ENCODE measurements around the gene SMIM10L2A. TPM values are rescaled to one million over a fixed set of nuclear protein-coding genes. Genes with fewer than 3 reads are reported as not detected.

SMIM10L2A gene
- total and polyA plus RNA-seq, 2 experiments from 2014 or later, result 1.4 to 5.6 TPM

DNA sequence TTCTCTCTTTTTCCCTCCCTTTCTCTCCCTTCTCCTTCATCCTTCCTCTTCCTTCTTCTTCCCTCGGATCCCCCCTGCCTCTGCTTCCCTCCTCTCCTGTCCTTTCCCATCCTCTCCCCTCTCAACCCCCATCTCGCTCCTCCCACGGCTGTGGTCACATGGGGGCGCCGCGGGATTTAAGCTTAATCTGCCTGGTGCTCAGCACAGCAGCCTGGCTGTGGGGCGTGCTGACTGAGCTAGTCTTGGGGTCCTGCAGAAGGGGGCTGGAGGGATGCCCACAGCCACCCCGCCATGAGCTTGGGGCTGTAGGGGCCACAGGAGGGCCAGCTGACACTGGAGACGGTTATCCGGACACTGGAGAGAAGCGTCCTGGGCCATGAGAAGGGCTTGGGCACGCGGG, 10.7 kb downstream of the SMIM10L2A start:
- DNase-seq (ENCODE audit: low spot score), result peak; percentile 45
- H3K4me3 Mint-ChIP-seq, result no peak overlapping the region

DNA sequence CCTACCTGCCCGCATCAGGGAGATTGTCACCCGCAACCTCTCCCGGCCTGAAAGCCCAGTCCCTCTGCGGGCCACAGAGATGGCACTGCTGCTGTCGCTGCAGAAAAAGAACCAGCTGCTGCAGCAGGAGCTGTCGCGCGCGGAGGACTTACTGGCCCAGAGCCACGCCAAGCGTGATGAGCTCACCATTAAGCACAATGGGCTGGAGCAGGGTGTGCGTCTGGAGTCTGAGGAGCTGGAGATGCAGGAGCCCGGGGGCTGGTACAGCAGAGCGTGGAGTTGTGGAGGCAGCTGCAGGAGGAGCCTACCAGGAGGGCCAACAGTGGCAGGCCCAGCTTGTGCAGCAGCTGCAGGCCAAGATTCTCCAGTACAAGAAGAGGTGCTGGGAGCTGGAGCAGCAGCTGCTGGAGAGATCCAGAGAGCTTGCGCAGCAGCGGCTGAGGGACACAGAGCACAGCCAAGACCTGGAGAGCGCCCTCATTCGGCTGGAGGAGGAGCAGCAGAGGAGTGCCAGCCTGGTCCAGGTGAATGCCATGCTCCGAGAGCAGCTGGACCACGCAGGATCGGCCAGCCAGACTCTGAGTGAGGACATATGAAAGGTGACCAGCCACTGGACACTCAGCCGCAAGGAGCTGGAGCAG, 11.3 kb downstream of the SMIM10L2A start:
- Mint-ChIP-seq H3K27me3 (ENCODE audit: insufficient read depth, low read depth, poor library complexity) (peaks cover 11% of the 10 kb centered on the region), H3K27ac (no peak overlapping the region), H3K4me1 (peaks cover 2% of the 10 kb centered on the region; the same call in 1 of the 3 replicates), H3K4me3 (no peak overlapping the region), H3K36me3 (ENCODE audit: low read depth) (no peaks in the 10 kb centered on the region), H3K9me3 (no peaks in the 10 kb centered on the region; the same call in 2 of the 3 replicates)
- no peaks in the 10 kb centered on the region for H3F3A ChIP-seq (replicated peaks; ENCODE audit: low read depth)
- TF ChIP-seq, protein P1, sequence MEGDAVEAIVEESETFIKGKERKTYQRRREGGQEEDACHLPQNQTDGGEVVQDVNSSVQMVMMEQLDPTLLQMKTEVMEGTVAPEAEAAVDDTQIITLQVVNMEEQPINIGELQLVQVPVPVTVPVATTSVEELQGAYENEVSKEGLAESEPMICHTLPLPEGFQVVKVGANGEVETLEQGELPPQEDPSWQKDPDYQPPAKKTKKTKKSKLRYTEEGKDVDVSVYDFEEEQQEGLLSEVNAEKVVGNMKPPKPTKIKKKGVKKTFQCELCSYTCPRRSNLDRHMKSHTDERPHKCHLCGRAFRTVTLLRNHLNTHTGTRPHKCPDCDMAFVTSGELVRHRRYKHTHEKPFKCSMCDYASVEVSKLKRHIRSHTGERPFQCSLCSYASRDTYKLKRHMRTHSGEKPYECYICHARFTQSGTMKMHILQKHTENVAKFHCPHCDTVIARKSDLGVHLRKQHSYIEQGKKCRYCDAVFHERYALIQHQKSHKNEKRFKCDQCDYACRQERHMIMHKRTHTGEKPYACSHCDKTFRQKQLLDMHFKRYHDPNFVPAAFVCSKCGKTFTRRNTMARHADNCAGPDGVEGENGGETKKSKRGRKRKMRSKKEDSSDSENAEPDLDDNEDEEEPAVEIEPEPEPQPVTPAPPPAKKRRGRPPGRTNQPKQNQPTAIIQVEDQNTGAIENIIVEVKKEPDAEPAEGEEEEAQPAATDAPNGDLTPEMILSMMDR (conservative IDR thresholded peaks at IDR 0.05; ENCODE audit: low read depth in 2 of 2), result peak in 1 of 2 experiments; percentile 45; a peak in 2 of 4 replicates
- TF ChIP-seq ZNF331 (CRISPR knock-in tag; IDR thresholded peaks at IDR 0.05; ENCODE audit: low read depth), result no peak
- ATAC-seq, result peak; percentile 20; the same call in 2 of the 3 replicates
- no peaks in the 10 kb centered on the region for H3K79me2 ChIP-seq (replicated peaks; ENCODE audit: insufficient read depth)
- H3K27me3 ChIP-seq (ENCODE audit: insufficient read depth), result no peaks in the 10 kb centered on the region
- H3K4me3 ChIP-seq, result no peak overlapping the region
- no peaks in the 10 kb centered on the region for H4K20me1 ChIP-seq (replicated peaks; ENCODE audit: insufficient read depth)
- H3K9me2 ChIP-seq (ENCODE audit: insufficient read depth), result no peaks in the 10 kb centered on the region
- H3K27ac ChIP-seq (ENCODE audit: low read depth), result no peak overlapping the region
- H2AFZ ChIP-seq, result no peak overlapping the region
- no peaks in the 10 kb centered on the region for H3K4me1 ChIP-seq (ENCODE audit: insufficient read depth)
- no peak overlapping the region for H3K4me2 ChIP-seq
- DNase-seq (ENCODE audit: low spot score), result no peak
- no peaks in the 10 kb centered on the region for H3K36me3 ChIP-seq (ENCODE audit: insufficient read depth)

More for the DNA sequence above, 10.7 kb downstream of the SMIM10L2A start:
- Histone ChIP-seq H3K4me2 (no peak overlapping the region), H3K27ac (ENCODE audit: low read depth) (no peak overlapping the region), H3F3A (replicated peaks; ENCODE audit: low read depth) (no peaks in the 10 kb centered on the region), H3K79me2 (replicated peaks; ENCODE audit: insufficient read depth) (no peaks in the 10 kb centered on the region), H3K4me3 (no peak overlapping the region), H3K27me3 (ENCODE audit: insufficient read depth) (no peaks in the 10 kb centered on the region), H4K20me1 (replicated peaks; ENCODE audit: insufficient read depth) (no peaks in the 10 kb centered on the region), H3K9me2 (ENCODE audit: insufficient read depth) (no peaks in the 10 kb centered on the region), H3K4me1 (ENCODE audit: insufficient read depth) (no peaks in the 10 kb centered on the region), H3K36me3 (ENCODE audit: insufficient read depth) (no peaks in the 10 kb centered on the region), H2AFZ (no peak overlapping the region)
- no peak for TF ChIP-seq ZNF331 (CRISPR knock-in tag; IDR thresholded peaks at IDR 0.05; ENCODE audit: low read depth)
- TF ChIP-seq NANOG (IDR thresholded peaks at IDR 0.05; ENCODE audit: borderline replicate concordance), result no peak
- no peak for TF ChIP-seq STAT1 (IDR thresholded peaks at IDR 0.05; ENCODE audit: unreplicated experiment)
- TF ChIP-seq, protein P1 (conservative IDR thresholded peaks at IDR 0.05; ENCODE audit: low read depth in 2 of 2), result peak in 1 of 2 experiments; percentile 47; a peak in 2 of 4 replicates
- no peaks in the 10 kb centered on the region for H3K36me3 Mint-ChIP-seq (ENCODE audit: low read depth)
- peak; percentile 61 for ATAC-seq
- H3K4me1 Mint-ChIP-seq, result peaks cover 2% of the 10 kb centered on the region; the same call in 1 of the 3 replicates
- no peaks in the 10 kb centered on the region; the same call in 2 of the 3 replicates for H3K9me3 Mint-ChIP-seq
- H3K27ac Mint-ChIP-seq, result no peak overlapping the region
- H3K27me3 Mint-ChIP-seq (ENCODE audit: insufficient read depth, low read depth, poor library complexity), result peaks cover 11% of the 10 kb centered on the region

Measured in GM23338 (cell line).